ENCODE measurements around the gene KLHL33.

- no peak for TF ChIP-seq POLR2AphosphoS5 (IDR thresholded peaks at IDR 0.05)
- no peak for TF ChIP-seq REST (IDR thresholded peaks at IDR 0.05; ENCODE audit: borderline replicate concordance)
- no peak for TF ChIP-seq EP300 (conservative IDR thresholded peaks at IDR 0.05; ENCODE audit: poor library complexity, severe bottlenecking)
- no peak for TF ChIP-seq CTCF (IDR thresholded peaks at IDR 0.05; ENCODE audit: poor library complexity, severe bottlenecking)
- no peak for TF ChIP-seq EZH2 (IDR thresholded peaks at IDR 0.05; ENCODE audit: borderline replicate concordance, insufficient read depth, low read length, poor library complexity, severe bottlenecking)
Measured at GRCh38 chr14:20446889-20447288, 10.9 kb upstream of the KLHL33 start.

All from neural cell (in vitro differentiated cells).